IPS-18c (cell line): ENCODE data around the gene CALN1.

ENCODE experiments used
- H3K4me3 ChIP-seq: 2 replicates; pipeline ENCODE4 v1.7.0; 2013; ENCODE audit warnings: low read depth, mild to moderate bottlenecking, low read length, moderate library complexity; ENCODE audit not compliant: insufficient read depth
- H3K9me3 ChIP-seq: one replicate; pipeline ENCODE4 v1.6.1; 2013; ENCODE audit warnings: mild to moderate bottlenecking, low read length, moderate library complexity; ENCODE audit not compliant: control insufficient read depth, insufficient read depth

CALN1 gene

DNA sequence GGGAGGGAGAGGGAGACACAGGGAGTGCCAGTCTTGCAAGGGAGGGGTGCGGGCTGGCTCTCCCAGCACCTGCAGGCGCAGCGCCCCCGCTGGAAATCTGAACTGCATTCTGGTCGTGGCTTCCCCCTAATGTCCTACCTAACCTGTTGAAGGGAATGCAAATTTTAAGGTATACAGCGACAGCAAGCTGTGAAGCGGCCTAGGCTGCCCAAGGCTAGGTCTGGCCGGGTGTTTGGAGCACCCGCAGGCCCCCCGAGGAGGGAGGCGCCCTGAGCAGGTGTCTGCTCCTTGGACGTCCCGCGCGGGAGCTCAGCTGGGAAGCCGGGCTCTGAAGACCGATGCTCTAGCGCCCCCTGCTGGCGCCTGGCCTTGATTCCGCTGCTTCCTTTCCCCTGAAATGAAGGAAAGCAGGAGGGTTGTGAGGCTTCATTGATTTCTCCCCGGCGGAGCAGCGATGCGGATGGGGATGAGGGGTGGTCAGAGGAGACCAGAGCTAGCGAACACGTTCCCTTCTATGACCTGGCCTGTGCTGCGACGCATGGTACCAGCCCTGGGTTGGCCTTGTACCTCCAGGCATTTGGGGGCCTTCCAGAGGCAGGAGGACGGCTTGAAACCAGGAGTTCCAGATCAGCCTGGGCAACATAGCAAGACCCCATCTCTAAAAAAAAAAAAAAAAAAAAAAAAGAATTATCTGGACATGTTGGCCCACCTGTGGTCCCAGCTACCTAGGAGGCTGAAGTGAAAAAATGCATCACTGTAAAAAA lies 678.8 kb downstream of the CALN1 start:
- peak overlapping the region; percentile 51; the same call in 1 of the 2 replicates for H3K4me3 ChIP-seq
- H3K9me3 ChIP-seq: peaks cover 4% of the 10 kb centered on the region

DNA sequence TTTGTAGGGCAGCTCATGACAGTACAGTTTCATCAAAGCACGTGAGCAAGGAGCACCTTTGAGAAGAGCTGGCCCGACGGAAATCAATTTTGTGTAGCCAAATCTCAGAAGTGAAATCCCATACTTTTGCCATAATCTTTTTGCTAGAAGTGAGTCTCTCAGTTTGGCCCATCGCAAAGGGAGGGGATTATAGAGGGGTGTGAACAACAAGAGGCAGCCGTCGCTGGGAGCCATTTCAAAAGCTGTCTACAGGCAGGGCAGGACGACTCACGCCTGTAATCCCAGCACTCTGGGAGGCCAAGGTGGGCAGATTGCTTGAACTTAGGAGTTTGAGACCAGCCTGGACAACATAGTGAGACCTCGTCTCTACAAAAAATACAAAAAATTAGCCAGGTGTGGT lies 680.4 kb downstream of the CALN1 start:
- Histone ChIP-seq H3K4me3 (no peak overlapping the region), H3K9me3 (peaks cover 4% of the 10 kb centered on the region)
